Stomach smooth muscle (tissue), 2 donors: Measurements from ENCODE around the gene FXYD6.

Source experiments
- H3K27ac ChIP-seq: one replicate; pipeline ENCODE4 v1.7.0; 2013; ENCODE audit warnings: mild to moderate bottlenecking, low read length, inconsistent platforms
- H3K27me3 ChIP-seq, 2 donors: one replicate each; pipeline ENCODE4 v1.7.0; 2013; ENCODE audit warnings: low read length in 2 of 2; ENCODE audit not compliant: insufficient read depth in 2 of 2, control insufficient read depth in 1 of 2
- H3K36me3 ChIP-seq, 2 donors: one replicate each; pipeline ENCODE4 v1.7.0; 2013; ENCODE audit warnings: low read length in 2 of 2; ENCODE audit not compliant: control insufficient read depth in 2 of 2, insufficient read depth in 2 of 2
- H3K4me1 ChIP-seq: one replicate; pipeline ENCODE4 v1.7.0; 2013; ENCODE audit warnings: low read length; ENCODE audit not compliant: control insufficient read depth, insufficient read depth
- H3K4me3 ChIP-seq, 2 donors: one replicate each; pipeline ENCODE4 v1.7.0; 2013; ENCODE audit warnings: low read length in 2 of 2
- H3K9ac ChIP-seq, 2 donors: one replicate each; pipeline ENCODE4 v1.7.0; 2013; ENCODE audit warnings: low read length in 2 of 2, mild to moderate bottlenecking in 1 of 2
- H3K9me3 ChIP-seq, 2 donors: one replicate each; pipeline ENCODE4 v1.7.0; 2013; ENCODE audit warnings: low read length in 2 of 2; ENCODE audit not compliant: control insufficient read depth in 2 of 2
- donor health status: healthy.
- donor health status: Pancreatic carcinoma.

FXYD6 gene

DNA sequence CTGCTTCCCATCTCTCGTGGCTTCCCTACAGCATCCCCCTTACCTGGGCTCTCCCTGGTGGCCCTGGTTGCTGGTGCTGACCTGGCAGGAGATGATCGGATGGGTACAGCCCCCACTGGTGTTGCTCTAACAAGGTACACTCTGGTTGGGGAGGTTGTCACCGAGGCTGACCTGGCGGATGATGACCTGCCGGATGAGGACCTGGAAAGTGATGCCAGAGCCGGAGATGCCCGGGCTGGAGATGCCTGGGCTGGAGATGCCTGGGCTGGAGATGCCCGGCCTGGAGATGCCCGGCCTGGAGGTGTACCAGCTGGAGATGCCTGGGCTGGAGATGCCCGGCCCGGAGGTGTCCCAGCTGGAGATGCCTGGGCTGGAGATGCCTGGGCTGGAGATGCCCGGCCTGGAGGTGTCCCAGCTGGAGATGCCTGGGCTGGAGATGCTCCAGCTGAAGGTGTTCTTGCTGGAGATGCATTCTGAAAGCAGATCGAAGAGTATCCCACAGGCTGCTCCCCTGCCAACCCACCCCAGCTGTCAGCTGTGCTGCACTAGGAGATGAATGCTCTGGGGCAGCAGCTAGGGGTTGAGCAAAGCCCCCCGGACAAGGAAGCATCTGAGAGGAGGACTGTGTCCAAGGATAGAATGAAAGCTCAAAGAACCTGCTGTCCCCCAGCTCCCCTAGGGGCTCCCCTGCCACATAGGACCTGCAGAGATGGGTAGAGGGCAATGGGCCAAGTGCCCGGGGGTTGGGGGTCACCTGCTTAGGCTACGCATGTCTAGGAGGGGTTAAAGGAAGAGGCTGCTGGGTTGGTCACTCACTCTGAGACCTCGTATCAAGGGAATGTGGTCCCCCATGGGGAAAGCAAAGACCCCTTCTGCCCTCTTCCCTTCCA lies 42.2 kb upstream of the FXYD6 start:
- H3K27me3 ChIP-seq, result no peaks in the 10 kb centered on the region
- no peak overlapping the region for H3K9ac ChIP-seq
- H3K4me1 ChIP-seq, result no peaks in the 10 kb centered on the region
- no peak overlapping the region for H3K27ac ChIP-seq
- H3K9me3 ChIP-seq, result no peaks in the 10 kb centered on the region
- H3K36me3 ChIP-seq, result no peaks in the 10 kb centered on the region
- H3K4me3 ChIP-seq, result no peak overlapping the region

DNA sequence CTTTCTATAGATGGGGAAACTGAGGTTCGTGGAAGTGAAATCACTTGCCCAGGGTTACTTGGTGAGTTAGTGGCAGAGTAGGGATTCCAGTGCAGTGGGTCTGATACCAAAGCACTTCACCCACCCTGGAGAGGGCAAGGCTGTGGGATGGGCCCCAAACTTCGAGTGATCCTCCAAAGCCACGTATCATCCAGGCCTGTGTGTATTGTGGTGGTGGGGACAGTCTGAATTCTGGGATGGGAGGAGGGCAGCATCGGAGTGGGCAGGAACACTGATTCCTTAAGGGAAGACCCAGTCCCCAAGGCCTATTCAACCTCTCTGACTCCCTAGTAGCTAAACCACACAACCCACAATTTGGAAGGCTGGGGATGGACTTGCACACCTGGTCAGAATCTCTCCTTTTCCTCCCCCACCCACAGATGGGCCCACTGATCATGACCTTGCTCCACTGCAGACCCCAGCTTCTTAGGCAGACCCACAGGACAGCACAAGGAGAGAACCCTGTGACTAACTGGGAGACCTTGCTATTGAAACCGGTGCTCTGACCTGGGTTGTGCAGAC lies 41.2 kb upstream of the FXYD6 start:
- H3K36me3 ChIP-seq, result no peaks in the 10 kb centered on the region
- no peaks in the 10 kb centered on the region for H3K4me1 ChIP-seq
- H3K9ac ChIP-seq, result no peak overlapping the region
- no peak overlapping the region for H3K27ac ChIP-seq
- no peaks in the 10 kb centered on the region for H3K27me3 ChIP-seq
- no peaks in the 10 kb centered on the region for H3K9me3 ChIP-seq
- H3K4me3 ChIP-seq, result no peak overlapping the region

- no peak overlapping the region for H3K4me3 ChIP-seq
- H3K27me3 ChIP-seq, result no peaks in the 10 kb centered on the region
- H3K27ac ChIP-seq, result no peak overlapping the region
- H3K36me3 ChIP-seq, result no peaks in the 10 kb centered on the region
- no peak overlapping the region for H3K9ac ChIP-seq
- H3K4me1 ChIP-seq, result no peaks in the 10 kb centered on the region
- H3K9me3 ChIP-seq, result no peaks in the 10 kb centered on the region
Observed at GRCh38 chr11:117916956-117917355, 40.5 kb upstream of the FXYD6 start.

- Histone ChIP-seq H3K9me3 (no peaks in the 10 kb centered on the region), H3K4me3 (no peak overlapping the region), H3K36me3 (no peaks in the 10 kb centered on the region), H3K27ac (no peak overlapping the region), H3K27me3 (no peaks in the 10 kb centered on the region), H3K9ac (no peak overlapping the region), H3K4me1 (no peaks in the 10 kb centered on the region)
Observed at GRCh38 chr11:117915672-117916235, 39.3 kb upstream of the FXYD6 start.

- no peaks in the 10 kb centered on the region for H3K36me3 ChIP-seq
- H3K27me3 ChIP-seq, result no peaks in the 10 kb centered on the region
- no peaks in the 10 kb centered on the region for H3K9me3 ChIP-seq
- H3K4me1 ChIP-seq, result no peaks in the 10 kb centered on the region
- H3K9ac ChIP-seq, result no peak overlapping the region
- no peak overlapping the region for H3K27ac ChIP-seq
- H3K4me3 ChIP-seq, result no peak overlapping the region
Observed at GRCh38 chr11:117914991-117915618, 38.6 kb upstream of the FXYD6 start.

DNA sequence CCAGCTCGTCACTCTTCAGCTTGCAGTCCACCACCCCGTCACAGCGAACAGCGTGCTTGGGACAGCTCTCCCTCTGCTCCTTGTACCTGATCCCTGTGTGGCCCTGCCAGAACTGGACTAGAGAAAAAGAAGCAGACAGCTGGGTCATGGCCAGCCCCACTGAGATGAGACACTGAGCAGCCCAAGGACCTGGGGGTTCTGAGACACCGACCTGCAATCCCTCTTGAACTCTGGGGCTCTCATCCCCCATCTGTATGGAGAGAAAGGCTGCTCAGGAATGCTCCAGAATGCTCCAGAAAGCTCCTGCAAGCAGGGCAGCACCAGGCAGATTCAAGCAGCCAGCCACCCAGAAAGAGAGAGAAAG lies 37.9 kb upstream of the FXYD6 start:
- H3K9me3 ChIP-seq, result no peaks in the 10 kb centered on the region
- H3K9ac ChIP-seq, result no peak overlapping the region
- no peaks in the 10 kb centered on the region for H3K36me3 ChIP-seq
- H3K4me1 ChIP-seq, result no peaks in the 10 kb centered on the region
- H3K27ac ChIP-seq, result no peak overlapping the region
- H3K27me3 ChIP-seq, result no peaks in the 10 kb centered on the region
- no peak overlapping the region for H3K4me3 ChIP-seq

- no peaks in the 10 kb centered on the region for H3K27me3 ChIP-seq
- no peaks in the 10 kb centered on the region for H3K36me3 ChIP-seq
- H3K9ac ChIP-seq, result no peak overlapping the region
- H3K27ac ChIP-seq, result no peak overlapping the region
- H3K4me1 ChIP-seq, result no peaks in the 10 kb centered on the region
- no peak overlapping the region for H3K4me3 ChIP-seq
- H3K9me3 ChIP-seq, result no peaks in the 10 kb centered on the region
Observed at GRCh38 chr11:117913736-117914397, 37.4 kb upstream of the FXYD6 start.

DNA sequence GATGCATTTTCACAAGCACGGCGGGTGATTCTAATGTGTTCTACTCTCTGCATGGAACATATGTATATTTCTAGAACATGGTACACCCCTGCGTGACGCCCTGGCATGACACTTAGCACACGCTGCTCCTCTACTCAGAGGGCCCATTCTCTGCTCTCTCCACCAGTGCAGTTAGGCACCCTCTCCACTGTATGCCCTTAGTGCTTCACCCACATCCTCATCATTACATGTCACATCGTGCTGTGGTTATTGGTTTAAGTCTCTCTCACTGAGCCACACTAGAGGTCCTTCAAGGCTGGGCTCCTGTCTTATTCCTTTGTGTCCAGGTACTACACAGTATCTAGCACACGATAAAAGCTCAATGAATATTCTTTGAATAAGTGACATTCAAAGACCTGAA lies 36.0 kb upstream of the FXYD6 start:
- H3K4me3 ChIP-seq, result no peak overlapping the region
- H3K4me1 ChIP-seq, result peaks cover 2% of the 10 kb centered on the region
- no peaks in the 10 kb centered on the region for H3K9me3 ChIP-seq
- no peak overlapping the region for H3K9ac ChIP-seq
- H3K36me3 ChIP-seq, result no peaks in the 10 kb centered on the region
- no peaks in the 10 kb centered on the region for H3K27me3 ChIP-seq
- H3K27ac ChIP-seq, result no peak overlapping the region

DNA sequence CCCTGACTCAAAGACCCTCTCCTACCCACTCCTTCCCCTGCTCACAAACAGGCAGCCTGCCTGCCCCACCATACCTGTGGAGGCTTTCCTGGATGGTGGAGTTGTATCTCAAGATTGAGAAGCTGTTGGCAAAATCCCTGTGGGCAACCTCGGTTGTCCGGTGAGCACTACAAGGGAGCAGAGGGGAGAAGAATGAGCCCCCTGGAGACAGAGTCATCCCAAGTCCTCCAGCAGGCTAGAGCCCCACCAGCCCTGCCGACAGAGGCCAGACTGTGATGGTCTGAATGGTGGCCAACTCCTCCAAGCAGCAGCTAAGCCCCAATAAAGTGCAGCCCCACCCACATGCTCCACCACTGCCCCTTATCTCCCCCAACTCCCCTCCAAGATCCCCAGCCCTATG lies 35.2 kb upstream of the FXYD6 start:
- no peaks in the 10 kb centered on the region for H3K9me3 ChIP-seq
- no peaks in the 10 kb centered on the region for H3K36me3 ChIP-seq
- no peak overlapping the region for H3K4me3 ChIP-seq
- H3K27ac ChIP-seq, result no peak overlapping the region
- H3K4me1 ChIP-seq, result peaks cover 8% of the 10 kb centered on the region
- no peak overlapping the region for H3K9ac ChIP-seq
- no peaks in the 10 kb centered on the region for H3K27me3 ChIP-seq

GRCh38 chr11:117910941-117911655 lies 34.6 kb upstream of the FXYD6 start:
- no peaks in the 10 kb centered on the region for H3K36me3 ChIP-seq
- no peaks in the 10 kb centered on the region for H3K27me3 ChIP-seq
- H3K4me3 ChIP-seq, result no peak overlapping the region
- H3K27ac ChIP-seq, result no peak overlapping the region
- no peak overlapping the region for H3K9ac ChIP-seq
- H3K9me3 ChIP-seq, result no peaks in the 10 kb centered on the region
- peaks cover 8% of the 10 kb centered on the region for H3K4me1 ChIP-seq
